Suprapubic skin (tissue), 4 donors: ENCODE data around the gene FAM131C. TPM values are rescaled to one million over a fixed set of nuclear protein-coding genes. Genes with fewer than 3 reads are reported as not detected.

Experiments
- DNase-seq, 2 donors: peaks; one replicate each; pipeline ENCODE4 v3.0.0-alpha.2; 2019; ENCODE audit warnings: low spot score in 2 of 2
- H3K27ac ChIP-seq: fragments of 200-600 bp; sonication (generic); one replicate; pipeline ENCODE4 v1.5.1; 2019
- H3K27me3 ChIP-seq: fragments of 200-600 bp; sonication (generic); one replicate; pipeline ENCODE4 v1.5.1; 2019
- H3K36me3 ChIP-seq: fragments of 200-600 bp; sonication (generic); one replicate; pipeline ENCODE4 v1.5.1; 2019
- H3K4me1 ChIP-seq: fragments of 200-600 bp; sonication (generic); one replicate; pipeline ENCODE4 v1.5.1; 2019
- H3K4me3 ChIP-seq: fragments of 200-600 bp; sonication (generic); one replicate; pipeline ENCODE4 v1.5.1; 2019; ENCODE audit warnings: mild to moderate bottlenecking
- H3K9me3 ChIP-seq: fragments of 200-600 bp; sonication (generic); one replicate; pipeline ENCODE4 v1.5.1; 2019
- EP300 ChIP-seq: sonication (generic); formaldehyde crosslinking; IDR thresholded peaks from one replicate; pipeline ENCODE4 v1.6.1; 2017; ENCODE audit warnings: antibody characterized with exemption
- POLR2A ChIP-seq, 2 donors: fragments of 450-650 bp; IDR thresholded peaks; one replicate each; pipeline ENCODE4 v1.6.1; 2017; ENCODE audit warnings: antibody characterized with exemption in 2 of 2, mild to moderate bottlenecking in 2 of 2, moderate library complexity in 2 of 2
- POLR2AphosphoS5 ChIP-seq, 3 donors: sonication (generic); formaldehyde crosslinking; IDR thresholded peaks; one replicate each; pipeline ENCODE4 v1.6.1; 2017; ENCODE audit warnings: antibody characterized with exemption in 3 of 3
- WGBS: methylation state at CpG from one replicate; pipeline ENCODE4 v1.1.5; 2018; 5-methylcytosine and 5-hydroxymethylcytosine counted together
- total RNA-seq, 4 donors: library from RNA; depleted of rRNA; stranded (reverse); fragments of >200 nt; gene quantifications; one replicate each; pipeline ENCODE4 v1.1.0, GENCODE V29; 2016
- TF ChIP-seq, protein P1 (sequence below), 2 donors: fragments of 200-600 bp in 1 of 2; fragments of 450-650 bp in 1 of 2; sonication (generic) in 1 of 2; IDR thresholded peaks; one replicate each; pipeline ENCODE4 v1.5.1; 2016 to 2019; ENCODE audit warnings: antibody characterized with exemption in 2 of 2, mild to moderate bottlenecking in 1 of 2, moderate library complexity in 1 of 2

FAM131C gene
- total RNA-seq, 4 donors from 2014 or later: 0.72 to 1.6 (median 1.2) TPM; not detected in 1

DNA sequence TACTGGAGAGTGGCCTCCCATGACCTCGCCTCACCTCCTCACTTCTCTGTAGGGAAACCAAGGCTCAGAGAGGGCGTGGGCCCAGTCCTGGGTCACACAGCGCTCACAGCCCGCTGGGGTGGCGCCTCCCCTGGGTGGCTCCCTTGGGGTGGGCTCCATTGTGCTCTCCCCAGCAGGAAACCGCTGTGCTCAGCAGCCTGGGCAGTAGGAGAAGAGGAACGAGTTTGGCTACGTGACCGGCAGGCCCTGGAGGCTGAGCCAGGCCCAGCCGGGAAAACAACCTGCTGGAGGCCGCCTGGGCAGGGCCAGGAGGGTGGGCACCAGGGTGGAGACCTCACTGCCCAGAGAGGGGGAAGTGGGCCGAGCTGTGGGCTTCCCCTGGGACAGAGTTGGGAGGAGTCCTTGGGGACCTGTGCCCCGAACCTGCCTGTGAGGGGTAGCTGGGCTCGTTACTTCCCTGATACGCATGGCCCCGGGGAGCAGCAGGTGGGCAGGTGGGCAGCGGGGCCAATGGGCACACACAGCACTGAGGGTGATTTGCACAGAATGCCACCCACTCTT, 15.0 kb upstream of the FAM131C start:
- H3K36me3 ChIP-seq: no peaks in the 10 kb centered on the region
- WGBS: 84% methylated on average over 6 of the region's 17 CpGs
- H3K27me3 ChIP-seq: no peaks in the 10 kb centered on the region
- TF ChIP-seq, protein P1, sequence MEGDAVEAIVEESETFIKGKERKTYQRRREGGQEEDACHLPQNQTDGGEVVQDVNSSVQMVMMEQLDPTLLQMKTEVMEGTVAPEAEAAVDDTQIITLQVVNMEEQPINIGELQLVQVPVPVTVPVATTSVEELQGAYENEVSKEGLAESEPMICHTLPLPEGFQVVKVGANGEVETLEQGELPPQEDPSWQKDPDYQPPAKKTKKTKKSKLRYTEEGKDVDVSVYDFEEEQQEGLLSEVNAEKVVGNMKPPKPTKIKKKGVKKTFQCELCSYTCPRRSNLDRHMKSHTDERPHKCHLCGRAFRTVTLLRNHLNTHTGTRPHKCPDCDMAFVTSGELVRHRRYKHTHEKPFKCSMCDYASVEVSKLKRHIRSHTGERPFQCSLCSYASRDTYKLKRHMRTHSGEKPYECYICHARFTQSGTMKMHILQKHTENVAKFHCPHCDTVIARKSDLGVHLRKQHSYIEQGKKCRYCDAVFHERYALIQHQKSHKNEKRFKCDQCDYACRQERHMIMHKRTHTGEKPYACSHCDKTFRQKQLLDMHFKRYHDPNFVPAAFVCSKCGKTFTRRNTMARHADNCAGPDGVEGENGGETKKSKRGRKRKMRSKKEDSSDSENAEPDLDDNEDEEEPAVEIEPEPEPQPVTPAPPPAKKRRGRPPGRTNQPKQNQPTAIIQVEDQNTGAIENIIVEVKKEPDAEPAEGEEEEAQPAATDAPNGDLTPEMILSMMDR (IDR thresholded peaks at IDR 0.05): no peak
- TF ChIP-seq POLR2A (IDR thresholded peaks at IDR 0.05): no peak
- no peak for TF ChIP-seq EP300
- TF ChIP-seq POLR2AphosphoS5 (IDR thresholded peaks at IDR 0.05): no peak
- H3K27ac ChIP-seq: peak overlapping the region; percentile 7
- peaks cover 47% of the 10 kb centered on the region for H3K4me1 ChIP-seq
- DNase-seq: no peak
- H3K4me3 ChIP-seq: no peak overlapping the region
- H3K9me3 ChIP-seq: no peaks in the 10 kb centered on the region

DNA sequence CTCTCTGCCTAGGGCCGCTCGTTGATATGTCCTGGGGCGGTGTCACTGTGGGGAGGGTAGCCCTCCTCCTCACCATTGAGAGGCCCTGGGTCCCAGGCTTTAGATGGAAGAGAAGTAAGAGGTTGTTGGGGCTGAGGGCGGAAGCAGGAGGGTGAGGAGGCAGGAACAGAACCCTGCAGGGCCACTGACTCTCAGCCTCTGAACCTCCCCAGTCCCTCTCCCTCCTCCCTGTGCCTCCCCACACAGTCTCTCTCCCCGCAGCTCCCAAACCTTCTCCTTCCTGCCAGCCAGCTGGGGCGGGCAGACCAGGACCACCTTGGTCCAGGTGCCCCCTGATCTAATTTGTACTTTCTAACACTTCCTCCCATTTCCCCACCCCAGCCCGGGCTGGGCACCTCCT, 14.3 kb upstream of the FAM131C start:
- Histone ChIP-seq H3K27ac (no peak overlapping the region), H3K27me3 (no peaks in the 10 kb centered on the region), H3K4me1 (peaks cover 46% of the 10 kb centered on the region), H3K36me3 (no peaks in the 10 kb centered on the region), H3K9me3 (no peaks in the 10 kb centered on the region), H3K4me3 (no peak overlapping the region)
- WGBS: 75% methylated on average over 7 of the region's 7 CpGs
- DNase-seq: no peak
- TF ChIP-seq EP300 (no peak), POLR2A (IDR thresholded peaks at IDR 0.05) (no peak)

DNA sequence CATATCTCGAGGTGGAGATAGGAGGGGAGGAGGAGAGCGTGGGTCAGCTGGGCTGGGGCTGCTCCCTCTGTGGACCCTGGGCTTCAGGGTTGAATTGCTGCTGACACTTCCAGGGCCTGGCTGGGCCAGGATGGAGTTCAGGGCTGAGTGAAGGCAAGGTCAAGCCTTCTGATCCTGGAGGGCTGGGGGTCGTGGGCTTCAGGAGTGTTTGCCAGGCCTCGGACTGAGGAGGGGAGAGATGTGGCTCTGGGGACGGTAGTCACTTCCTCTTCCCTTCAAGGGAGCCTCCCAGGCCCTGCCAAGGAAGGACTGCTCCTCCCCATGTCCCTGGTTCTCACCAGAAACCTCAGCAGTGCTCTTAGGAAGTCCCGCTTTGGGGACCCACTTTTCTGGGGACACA, 12.1 kb upstream of the FAM131C start:
- H3K4me3 ChIP-seq: no peak overlapping the region
- no peaks in the 10 kb centered on the region for H3K27me3 ChIP-seq
- WGBS: 77% methylated on average over 6 of the region's 6 CpGs
- DNase-seq: no peak
- H3K9me3 ChIP-seq: no peaks in the 10 kb centered on the region
- H3K27ac ChIP-seq: no peak overlapping the region
- peaks cover 38% of the 10 kb centered on the region for H3K4me1 ChIP-seq
- TF ChIP-seq, protein P1 (IDR thresholded peaks at IDR 0.05): no peak
- TF ChIP-seq POLR2AphosphoS5 (IDR thresholded peaks at IDR 0.05): no peak
- TF ChIP-seq EP300: no peak
- TF ChIP-seq POLR2A (IDR thresholded peaks at IDR 0.05): no peak
- no peaks in the 10 kb centered on the region for H3K36me3 ChIP-seq

DNA sequence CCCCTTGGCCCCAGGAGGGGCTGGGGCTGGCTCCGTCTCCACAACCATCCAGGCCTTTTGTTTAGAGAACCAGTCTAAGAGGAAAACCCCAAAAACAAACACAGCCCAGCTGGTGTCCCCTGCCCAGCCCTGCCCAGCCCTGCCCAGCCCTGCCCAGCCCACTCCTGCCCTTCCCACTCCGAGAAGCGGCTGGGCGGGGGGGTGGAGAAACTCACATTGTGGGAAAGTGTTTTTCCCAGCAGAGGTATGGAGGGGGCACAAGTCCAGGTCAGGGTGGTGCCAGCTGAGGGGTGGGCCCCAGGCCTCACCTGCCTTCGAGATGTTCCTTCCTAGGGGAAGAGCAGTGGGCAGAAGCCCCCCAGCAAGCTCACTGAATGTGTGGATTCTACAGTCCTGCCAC, 10.0 kb upstream of the FAM131C start:
- no peaks in the 10 kb centered on the region for H3K36me3 ChIP-seq
- no peaks in the 10 kb centered on the region for H3K27me3 ChIP-seq
- H3K4me3 ChIP-seq: no peak overlapping the region
- H3K9me3 ChIP-seq: no peaks in the 10 kb centered on the region
- no peak overlapping the region for H3K27ac ChIP-seq
- TF ChIP-seq POLR2A (IDR thresholded peaks at IDR 0.05): no peak
- TF ChIP-seq POLR2AphosphoS5 (IDR thresholded peaks at IDR 0.05): no peak
- TF ChIP-seq, protein P1 (IDR thresholded peaks at IDR 0.05): no peak
- TF ChIP-seq EP300: no peak
- WGBS: 51% methylated on average over 3 of the region's 5 CpGs
- no peak for DNase-seq
- peaks cover 33% of the 10 kb centered on the region for H3K4me1 ChIP-seq

DNA sequence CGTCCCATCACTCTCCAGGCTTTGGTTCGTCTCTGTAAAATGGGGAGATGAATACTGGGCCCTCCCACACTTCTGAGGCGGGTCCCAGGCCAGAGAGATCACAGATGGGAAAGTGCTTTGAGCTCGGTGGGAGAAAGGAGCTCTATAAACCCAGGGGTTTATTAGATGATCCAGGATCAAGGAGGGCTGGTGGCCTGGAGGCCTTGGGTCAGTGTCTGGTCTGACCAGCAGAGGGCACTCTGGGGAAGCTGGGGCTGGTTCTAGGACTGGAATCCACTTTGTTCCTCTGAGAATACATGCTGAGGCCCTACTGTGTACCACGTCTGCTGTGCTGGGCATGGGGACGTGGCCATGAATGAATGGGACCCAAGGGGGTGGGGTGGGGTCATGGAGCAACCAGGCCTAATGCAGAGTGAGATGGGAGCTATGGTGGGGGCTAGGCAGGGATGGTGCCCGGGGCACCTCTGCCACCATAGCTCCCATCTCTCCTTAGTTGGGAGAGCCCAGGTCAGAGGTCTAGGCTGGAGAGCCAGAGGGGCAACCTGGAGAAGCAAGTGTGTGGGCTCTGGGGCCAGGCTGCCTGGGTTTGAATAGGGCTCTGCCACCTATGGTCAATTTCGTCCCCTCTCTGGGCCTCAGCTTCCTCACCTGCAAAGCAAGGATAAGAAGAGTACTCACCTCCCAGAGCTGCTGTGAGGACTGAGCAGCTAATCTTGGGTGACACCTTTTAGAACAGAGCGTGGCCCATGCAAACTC, 9.0 kb upstream of the FAM131C start:
- H3K4me3 ChIP-seq: no peak overlapping the region
- H3K27me3 ChIP-seq: no peaks in the 10 kb centered on the region
- H3K27ac ChIP-seq: no peak overlapping the region
- WGBS: 74% methylated on average over 8 of the region's 9 CpGs
- TF ChIP-seq, protein P1 (IDR thresholded peaks at IDR 0.05): peak; percentile 50 to 82
- no peak for TF ChIP-seq EP300
- H3K9me3 ChIP-seq: no peaks in the 10 kb centered on the region
- H3K36me3 ChIP-seq: no peaks in the 10 kb centered on the region
- DNase-seq: no peak
- H3K4me1 ChIP-seq: peaks cover 28% of the 10 kb centered on the region
